NOMO-1 (cell line): ENCODE results near the gene SOWAHA.
"Not testable (repeated sequence)": the region's sequence is repeated elsewhere in the genome, so short reads cannot be mapped to it uniquely, and the experiment has no call there.

Experiments
- DNase-seq, 2 experiments: peaks; one replicate each; lab custom pipeline; 2025; ENCODE audit not compliant: unreplicated experiment in 2 of 2; lab: John Stamatoyannopoulos, UW

Gene SOWAHA

GRCh38 chr5:132777209-132778069 lies 35.7 kb upstream of the SOWAHA start, which contains the start of gene SEPTIN8:
Gene SEPTIN8, minus strand, starts transcription at chr5:132777239. Its CDS starts 102 bp downstream, at chr5:132777137.
- DNase-seq: peak; percentile 17 to 27

GRCh38 chr5:132778129-132778528 lies 35.0 kb upstream of the SOWAHA start:
- no peak for DNase-seq

- DNase-seq: no peak
Observed at GRCh38 chr5:132778856-132779255, 34.2 kb upstream of the SOWAHA start.

GRCh38 chr5:132779961-132780360 lies 33.1 kb upstream of the SOWAHA start:
- no peak for DNase-seq

GRCh38 chr5:132780577-132780976 lies 32.5 kb upstream of the SOWAHA start:
- no peak for DNase-seq

DNA sequence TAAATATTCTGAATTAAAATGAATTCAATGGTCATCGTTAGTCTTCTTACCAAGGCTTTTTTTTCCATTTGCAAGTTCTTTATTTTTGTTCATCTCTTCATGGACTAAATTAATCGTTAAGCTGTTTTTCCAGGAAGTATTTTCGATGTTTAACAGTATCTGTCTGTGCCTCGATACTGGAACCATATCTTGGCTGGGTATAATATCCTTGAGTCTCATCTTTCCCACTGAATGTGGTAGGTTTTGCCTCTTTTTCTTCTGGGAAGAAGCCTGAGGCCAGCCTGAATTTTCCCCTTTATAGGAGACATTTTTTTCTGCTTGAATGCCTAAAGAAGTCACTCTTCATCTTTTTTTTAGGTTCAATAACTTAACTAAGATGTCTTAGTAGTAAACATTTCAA lies 32.1 kb upstream of the SOWAHA start:
- DNase-seq: no peak

DNA sequence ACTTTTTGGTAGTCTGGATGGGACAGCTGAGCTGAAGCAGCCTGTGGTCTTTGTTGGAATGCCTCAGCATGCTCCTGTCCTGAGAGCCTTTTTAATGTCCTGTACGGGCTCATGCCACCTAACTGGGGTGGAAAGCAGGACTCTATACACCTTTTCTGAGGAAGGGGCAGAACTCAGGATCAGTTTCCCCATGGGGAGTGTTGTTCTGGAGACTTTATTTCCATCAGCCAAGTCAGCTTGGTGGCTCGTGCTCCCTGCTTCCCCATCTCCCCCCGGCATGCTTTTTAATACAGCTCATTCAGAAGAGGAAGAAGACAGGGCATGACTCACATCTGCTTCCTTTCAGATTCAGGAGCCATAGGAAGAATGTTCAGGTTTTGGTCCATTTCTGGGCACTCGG lies 31.0 kb upstream of the SOWAHA start:
- peak in 1 of 2 experiments; percentile 59 for DNase-seq

- no peak for DNase-seq
Observed at GRCh38 chr5:132785365-132785764, 27.7 kb upstream of the SOWAHA start.

- DNase-seq: no peak
Observed at GRCh38 chr5:132785864-132786263, 27.2 kb upstream of the SOWAHA start.

GRCh38 chr5:132787076-132787475 lies 26.0 kb upstream of the SOWAHA start:
- no peak for DNase-seq

- no peak for DNase-seq
Observed at GRCh38 chr5:132788508-132788907, 24.6 kb upstream of the SOWAHA start.

DNA sequence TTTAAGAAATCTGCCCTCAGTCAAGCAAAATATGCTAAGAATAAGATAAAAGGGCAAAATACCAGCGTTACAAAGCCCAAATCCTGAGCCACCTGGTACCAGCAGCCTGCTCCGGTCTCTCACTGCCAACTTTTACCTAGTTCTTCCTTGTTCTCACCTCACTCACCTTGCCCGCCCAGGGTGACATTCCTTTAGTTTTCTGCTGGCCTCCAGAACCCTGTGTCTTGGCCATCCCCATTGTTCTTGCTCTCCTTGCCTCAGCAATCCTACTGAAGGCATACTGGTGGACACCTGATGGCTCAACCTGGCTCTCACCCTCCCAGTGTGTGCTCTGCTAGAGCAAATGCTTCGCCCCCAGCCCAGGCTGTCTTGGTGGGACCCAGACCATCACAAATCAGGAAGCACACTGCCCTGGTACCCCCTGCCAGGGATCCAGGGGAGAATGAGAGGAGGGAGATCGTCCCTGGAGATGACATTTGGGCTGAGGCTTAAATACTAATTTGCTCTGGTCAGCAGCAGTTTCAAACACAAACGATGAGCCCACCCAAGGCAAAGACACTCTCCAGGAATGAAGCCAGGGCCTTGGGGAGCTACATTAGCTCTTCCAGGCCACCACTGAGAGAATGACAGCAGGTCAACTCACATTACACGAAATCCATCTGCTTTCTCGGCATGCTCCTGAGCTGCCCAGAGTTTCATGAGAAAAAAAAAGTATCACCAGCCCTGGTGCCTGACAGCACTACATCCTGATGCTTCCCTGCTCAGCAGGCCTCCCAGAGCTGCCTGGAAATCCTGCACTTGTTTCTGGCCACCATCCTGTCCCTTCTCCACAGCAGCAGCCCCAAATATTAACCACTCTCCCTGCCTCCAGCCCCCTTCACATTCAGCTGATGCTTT lies 23.9 kb upstream of the SOWAHA start:
- no peak for DNase-seq

DNA sequence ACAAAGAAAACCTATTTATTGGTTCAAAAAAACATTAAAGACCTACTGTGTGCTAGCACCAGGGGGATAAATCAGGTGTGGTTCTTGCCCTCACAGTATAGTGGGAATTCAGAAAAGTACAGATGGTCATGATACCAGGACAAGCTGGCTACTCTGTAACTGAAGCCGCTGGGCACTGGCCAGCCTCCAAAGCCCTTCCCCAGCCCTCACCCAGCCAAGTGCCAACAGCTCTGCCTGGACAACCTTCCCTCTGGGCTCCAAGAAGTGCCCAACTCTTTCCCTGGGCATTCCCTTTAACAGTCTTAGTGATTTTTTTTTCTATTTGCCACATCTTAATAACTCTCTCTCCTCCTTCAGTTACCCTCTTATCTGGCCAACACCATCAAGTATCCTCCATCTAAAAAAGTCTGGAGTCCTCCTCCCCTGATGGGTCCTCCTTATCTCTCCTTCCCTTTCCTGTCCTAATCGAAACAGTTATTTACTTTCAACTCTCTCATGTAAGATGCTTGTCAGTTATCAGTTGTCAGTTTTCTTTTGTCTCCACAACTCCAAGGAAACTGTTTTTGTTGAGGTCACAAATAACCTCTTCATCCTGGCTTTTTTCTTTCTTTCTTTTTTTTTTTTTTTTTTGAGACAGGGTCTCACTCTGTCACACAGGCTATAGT lies 22.8 kb upstream of the SOWAHA start:
- no peak for DNase-seq

DNA sequence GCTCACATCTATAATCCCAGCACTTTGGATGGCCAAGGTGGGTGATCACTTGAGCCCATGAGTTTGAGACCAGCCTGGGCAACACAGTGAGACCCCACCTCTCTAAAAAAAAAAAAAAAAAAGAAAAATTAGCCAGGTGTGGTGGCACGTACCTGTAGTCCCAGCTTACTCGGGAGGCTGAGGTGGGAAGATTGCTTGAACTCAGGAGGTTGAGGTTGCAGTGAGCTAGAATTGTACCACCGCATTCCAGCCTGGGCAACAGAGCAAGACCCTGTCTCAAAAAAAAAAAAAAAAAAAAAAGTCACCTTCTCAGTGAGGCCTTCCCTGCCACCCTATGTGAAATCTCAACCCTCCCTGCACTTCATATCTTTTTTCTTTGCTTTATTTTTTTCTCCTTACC lies 22.1 kb upstream of the SOWAHA start:
- no peak for DNase-seq

DNA sequence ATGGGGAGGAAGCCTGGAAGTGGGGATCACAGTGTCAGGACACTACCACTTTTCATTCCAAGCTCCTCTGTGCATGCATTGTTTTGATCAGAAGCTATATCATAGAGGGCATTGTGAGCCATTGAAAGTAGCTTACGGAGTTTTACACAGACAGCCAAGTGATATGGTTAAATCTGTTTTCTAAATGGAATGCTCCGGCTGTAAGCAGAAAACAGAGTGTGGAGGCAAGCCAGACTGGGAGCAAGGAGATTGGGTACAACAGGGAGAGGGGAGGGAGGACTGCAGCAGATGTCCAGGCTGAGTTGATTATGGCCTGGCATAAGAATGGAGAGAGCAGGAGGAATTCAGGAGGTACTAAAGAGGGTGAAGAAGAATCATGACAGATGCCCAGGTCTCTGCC lies 15.5 kb upstream of the SOWAHA start:
- DNase-seq: no peak

GRCh38 chr5:132799392-132799791 lies 13.7 kb upstream of the SOWAHA start:
- DNase-seq: no peak

DNA sequence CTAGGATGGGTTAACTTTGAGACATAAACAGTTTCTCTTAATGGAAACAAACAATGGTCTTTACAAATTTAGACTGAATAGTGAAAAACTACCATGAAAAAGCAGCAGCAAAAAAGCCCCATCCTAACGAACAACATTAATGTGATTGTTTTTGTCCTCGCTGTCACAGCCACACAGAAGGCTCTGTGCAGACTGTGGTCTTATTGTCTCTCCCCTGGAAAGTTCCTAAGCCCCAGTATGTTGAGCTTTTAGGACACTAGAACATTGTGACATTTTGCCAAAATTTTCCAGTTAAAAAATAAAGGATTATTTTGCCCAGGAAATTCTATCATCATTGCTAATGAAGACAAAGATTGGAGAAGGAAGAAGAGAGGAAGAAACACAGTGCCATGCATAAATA lies 12.6 kb upstream of the SOWAHA start:
- no peak for DNase-seq

DNA sequence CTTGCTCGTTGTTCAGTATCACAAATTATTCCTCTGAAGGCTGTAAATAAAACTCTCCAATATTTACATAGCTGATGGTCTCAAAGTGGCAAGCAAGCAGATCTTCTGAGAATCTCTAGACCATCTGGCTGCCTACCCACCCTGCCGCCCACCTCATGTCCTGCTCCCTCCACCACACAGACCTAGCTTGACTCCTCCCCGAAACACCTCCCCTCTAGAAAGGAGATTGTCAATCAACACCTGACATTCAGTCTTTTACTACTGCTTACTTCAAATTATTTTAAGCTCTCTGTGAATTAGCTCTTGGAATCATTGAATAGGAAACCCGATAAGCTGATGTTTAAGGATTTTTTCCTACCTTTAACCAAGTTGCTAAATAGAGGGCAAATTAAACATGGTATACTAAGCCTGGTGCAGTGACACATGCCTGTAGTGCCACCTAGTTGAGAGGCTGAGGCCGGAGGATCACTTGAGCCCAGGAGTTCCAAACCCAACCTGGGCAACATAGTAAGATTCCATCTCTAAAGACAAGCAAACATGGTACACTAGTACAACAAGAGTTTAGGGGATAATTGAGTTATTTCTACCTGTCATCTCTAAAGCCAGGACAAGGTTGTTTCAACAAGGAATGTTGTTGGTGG lies 10.9 kb upstream of the SOWAHA start:
- no peak for DNase-seq

DNA sequence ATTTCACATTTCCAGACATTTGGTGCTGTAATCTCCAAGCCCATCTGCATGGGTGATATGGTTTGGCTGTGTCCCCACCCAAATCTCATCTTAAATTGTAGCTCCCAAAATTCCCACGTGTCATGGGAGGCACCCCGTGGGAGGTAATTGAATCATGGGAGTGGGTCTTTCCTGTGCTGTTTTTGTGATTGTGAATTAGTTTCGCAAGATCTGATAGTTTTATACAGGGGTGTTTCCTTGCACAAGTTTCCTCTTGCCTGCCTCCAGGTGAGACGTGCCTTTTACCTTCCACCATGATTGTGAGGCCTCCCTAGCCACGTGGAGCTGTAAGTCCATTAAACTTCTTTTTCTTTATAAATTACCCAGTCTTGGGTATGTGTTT lies 10.4 kb upstream of the SOWAHA start:
- not testable (repeated sequence) for DNase-seq

DNA sequence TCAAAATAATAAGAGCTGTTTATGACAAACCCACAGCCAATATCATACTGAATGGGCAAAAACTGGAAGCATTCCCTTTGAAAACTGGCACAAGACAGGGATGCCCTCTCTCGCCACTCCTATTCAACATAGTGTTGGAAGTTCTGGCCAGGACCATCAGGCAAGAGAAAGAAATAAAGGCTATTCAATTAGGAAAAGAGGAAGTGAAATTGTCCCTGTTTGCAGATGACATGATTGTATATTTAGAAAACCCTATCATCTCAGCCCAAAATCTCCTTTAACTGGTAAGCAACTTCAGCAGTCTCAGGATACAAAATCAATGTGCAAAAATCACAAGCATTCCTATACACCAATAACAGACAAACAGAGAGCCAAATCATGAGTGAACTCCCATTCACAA lies 8.9 kb upstream of the SOWAHA start:
- not testable (repeated sequence) for DNase-seq

GRCh38 chr5:132805872-132806271 lies 7.2 kb upstream of the SOWAHA start:
- DNase-seq: not testable (repeated sequence)
